HAP-1 (cell line): ENCODE results near the gene CFAP43.
A peak's percentile ranks its signal among the peaks of the same experiment; 100 is the strongest.

ENCODE experiments used
- DNase-seq, 2 experiments: peaks; one replicate each; pipeline ENCODE4 v3.0.0-alpha.2; 2016 to 2020; ENCODE audit warnings: low spot score in 2 of 2
- H3K27me3 ChIP-seq: fragments of 250-450 bp; sonication (Bioruptor Pico); 2 replicates; pipeline ENCODE4 v1.5.1; 2020; ENCODE audit warnings: low read depth, mild to moderate bottlenecking, moderate library complexity
- H3K36me3 ChIP-seq: fragments of 250-450 bp; sonication (Bioruptor Pico); replicated peaks from 2 replicates; pipeline ENCODE4 v1.5.1; 2020; ENCODE audit warnings: mild to moderate bottlenecking
- H3K4me1 ChIP-seq: fragments of 250-450 bp; sonication (Bioruptor Pico); 2 replicates; pipeline ENCODE4 v1.5.1; 2020; ENCODE audit warnings: mild to moderate bottlenecking
- H3K4me3 ChIP-seq: fragments of 250-450 bp; sonication (Bioruptor Pico); 2 replicates; pipeline ENCODE4 v1.5.1; 2020; ENCODE audit warnings: mild to moderate bottlenecking, moderate library complexity
- H3K9me3 ChIP-seq: fragments of 250-450 bp; sonication (Bioruptor Pico); 2 replicates; pipeline ENCODE4 v1.5.1; 2020; ENCODE audit warnings: mild to moderate bottlenecking, moderate library complexity
- in situ Hi-C: fragments of 300-500 bp; cut with MboI; formaldehyde crosslinking; loops from 3 replicates; pipeline ENCODE4 v1.14.3; 2020; ENCODE audit warnings: low sequenced_read_pairs, inconsistent platforms, mixed read lengths

Gene CFAP43

GRCh38 chr10:104101902-104102301 lies 130.3 kb downstream of the CFAP43 start:
- H3K27me3 ChIP-seq = peaks cover 4% of the 10 kb centered on the region; the same call in 1 of the 2 replicates
- in situ Hi-C loops = no loop called here
- no peaks in the 10 kb centered on the region for H3K36me3 ChIP-seq

GRCh38 chr10:104100795-104101194 lies 131.4 kb downstream of the CFAP43 start:
- in situ Hi-C loops = no loop called here
- peaks cover 4% of the 10 kb centered on the region; the same call in 1 of the 2 replicates for H3K27me3 ChIP-seq
- no peaks in the 10 kb centered on the region for H3K4me1 ChIP-seq
- H3K9me3 ChIP-seq = 0 out of 2 replicates have a peak, but pooled peaks cover 3% of the 10 kb centered on the region
- no peaks in the 10 kb centered on the region for H3K36me3 ChIP-seq
- no peak overlapping the region for H3K4me3 ChIP-seq
- DNase-seq = no peak

More at GRCh38 chr10:104101902-104102301, 130.3 kb downstream of the CFAP43 start:
- no peak overlapping the region for H3K4me3 ChIP-seq
- 0 out of 2 replicates have a peak, but pooled peaks cover 3% of the 10 kb centered on the region for H3K9me3 ChIP-seq
- H3K4me1 ChIP-seq = no peaks in the 10 kb centered on the region
- no peak for DNase-seq

GRCh38 chr10:104099941-104100340 lies 132.2 kb downstream of the CFAP43 start:
- in situ Hi-C loops = no loop called here
- Histone ChIP-seq H3K4me1 (no peaks in the 10 kb centered on the region), H3K9me3 (0 out of 2 replicates have a peak, but pooled peaks cover 3% of the 10 kb centered on the region)

GRCh38 chr10:104099269-104099668 lies 132.9 kb downstream of the CFAP43 start:
- no peak for DNase-seq
- 0 out of 2 replicates have a peak, but pooled peaks cover 3% of the 10 kb centered on the region for H3K9me3 ChIP-seq
- no peaks in the 10 kb centered on the region for H3K4me1 ChIP-seq
- no peaks in the 10 kb centered on the region for H3K36me3 ChIP-seq
- H3K4me3 ChIP-seq = no peak overlapping the region
- in situ Hi-C loops = no loop called here
- peaks cover under 1% of the 10 kb centered on the region; the same call in 1 of the 2 replicates for H3K27me3 ChIP-seq

More at GRCh38 chr10:104099941-104100340, 132.2 kb downstream of the CFAP43 start:
- Histone ChIP-seq H3K27me3 (peaks cover 4% of the 10 kb centered on the region; the same call in 1 of the 2 replicates), H3K4me3 (no peak overlapping the region), H3K36me3 (no peaks in the 10 kb centered on the region)
- DNase-seq = no peak

- Histone ChIP-seq H3K27me3 (no peaks in the 10 kb centered on the region; the same call in 1 of the 2 replicates), H3K9me3 (peaks cover 6% of the 10 kb centered on the region), H3K4me3 (no peak overlapping the region), H3K36me3 (no peaks in the 10 kb centered on the region), H3K4me1 (no peaks in the 10 kb centered on the region)
- in situ Hi-C loops = no loop called here
- no peak for DNase-seq
These were observed 133.7 kb downstream of the CFAP43 start for GRCh38 chr10:104098358-104098925.

- Histone ChIP-seq H3K9me3 (peaks cover 6% of the 10 kb centered on the region), H3K4me3 (no peak overlapping the region), H3K4me1 (no peaks in the 10 kb centered on the region), H3K36me3 (no peaks in the 10 kb centered on the region), H3K27me3 (no peaks in the 10 kb centered on the region; the same call in 1 of the 2 replicates)
- no peak for DNase-seq
- in situ Hi-C loops = no loop called here
These were observed 135.5 kb downstream of the CFAP43 start for GRCh38 chr10:104096692-104097091.

GRCh38 chr10:104092749-104093148 lies 139.4 kb downstream of the CFAP43 start:
- H3K4me1 ChIP-seq = peaks cover 10% of the 10 kb centered on the region
- H3K36me3 ChIP-seq = no peaks in the 10 kb centered on the region
- in situ Hi-C loops = no loop called here
- no peaks in the 10 kb centered on the region for H3K27me3 ChIP-seq
- DNase-seq = no peak
- peaks cover 6% of the 10 kb centered on the region for H3K9me3 ChIP-seq
- no peak overlapping the region for H3K4me3 ChIP-seq

GRCh38 chr10:104090611-104091010 lies 141.6 kb downstream of the CFAP43 start:
- in situ Hi-C loops = no loop called here
- H3K4me1 ChIP-seq = peaks cover 16% of the 10 kb centered on the region
- H3K27me3 ChIP-seq = no peaks in the 10 kb centered on the region
- H3K36me3 ChIP-seq = no peaks in the 10 kb centered on the region
- H3K4me3 ChIP-seq = no peak overlapping the region
- DNase-seq = peak; percentile 28 to 64
- H3K9me3 ChIP-seq = peaks cover 2% of the 10 kb centered on the region

GRCh38 chr10:104089621-104090020 lies 142.5 kb downstream of the CFAP43 start:
- Histone ChIP-seq H3K4me1 (peaks cover 22% of the 10 kb centered on the region), H3K36me3 (no peaks in the 10 kb centered on the region), H3K27me3 (no peaks in the 10 kb centered on the region), H3K9me3 (peaks cover 2% of the 10 kb centered on the region), H3K4me3 (no peak overlapping the region)
- DNase-seq = no peak
- in situ Hi-C loops = no loop called here

- Histone ChIP-seq H3K4me3 (no peak overlapping the region), H3K27me3 (no peaks in the 10 kb centered on the region), H3K9me3 (no peaks in the 10 kb centered on the region), H3K36me3 (no peaks in the 10 kb centered on the region), H3K4me1 (peaks cover 22% of the 10 kb centered on the region)
- in situ Hi-C loops = no loop called here
- no peak for DNase-seq
These were observed 143.9 kb downstream of the CFAP43 start for GRCh38 chr10:104088239-104088638.

GRCh38 chr10:104085801-104086400 lies 146.3 kb downstream of the CFAP43 start, which contains the start of gene COL17A1:
TSS of gene COL17A1 (minus strand) at chr10:104085880. CDS start at chr10:104080673, 5,207 bp downstream.
- in situ Hi-C loops = no loop called here
- Histone ChIP-seq H3K27me3 (no peaks in the 10 kb centered on the region), H3K4me1 (peaks cover 36% of the 10 kb centered on the region), H3K4me3 (no peak within 1 kb of the TSS), H3K9me3 (no peaks in the 10 kb centered on the region), H3K36me3 (no peaks in the 10 kb centered on the region)
- peak; percentile 27 to 69 for DNase-seq

GRCh38 chr10:104084482-104085142 lies 147.6 kb downstream of the CFAP43 start:
- Histone ChIP-seq H3K9me3 (no peaks in the 10 kb centered on the region), H3K4me3 (no peak overlapping the region), H3K4me1 (peaks cover 30% of the 10 kb centered on the region), H3K27me3 (no peaks in the 10 kb centered on the region), H3K36me3 (no peaks in the 10 kb centered on the region)
- no peak for DNase-seq
- in situ Hi-C loops = no loop called here

- Histone ChIP-seq H3K36me3 (no peaks in the 10 kb centered on the region), H3K4me3 (no peak overlapping the region), H3K27me3 (peaks cover 6% of the 10 kb centered on the region), H3K4me1 (peaks cover 36% of the 10 kb centered on the region), H3K9me3 (no peaks in the 10 kb centered on the region)
- in situ Hi-C loops = no loop called here
- peak; percentile 43 to 47 for DNase-seq
These were observed 150.2 kb downstream of the CFAP43 start for GRCh38 chr10:104081998-104082397.

- no peaks in the 10 kb centered on the region for H3K9me3 ChIP-seq
- H3K36me3 ChIP-seq = no peaks in the 10 kb centered on the region
- in situ Hi-C loops = no loop called here
- peaks cover 8% of the 10 kb centered on the region for H3K27me3 ChIP-seq
- peak; percentile 67 to 68 for DNase-seq
- peaks cover 35% of the 10 kb centered on the region for H3K4me1 ChIP-seq
- no peak overlapping the region for H3K4me3 ChIP-seq
These were observed 151.4 kb downstream of the CFAP43 start for GRCh38 chr10:104080762-104081161.
